MV-4-11 (cell line): ENCODE data around the gene PRKCQ.
"Not testable (repeated sequence)": the region's sequence is repeated elsewhere in the genome, so short reads cannot be mapped to it uniquely, and the experiment has no call there.

Experiments
- DNase-seq: peaks from one replicate; lab custom pipeline; 2025; lab: John Stamatoyannopoulos, UW

PRKCQ gene

GRCh38 chr10:6595499-6595898 lies 15.4 kb upstream of the PRKCQ start:
- no peak for DNase-seq

- no peak for DNase-seq
Observed at GRCh38 chr10:6593241-6593671, 13.2 kb upstream of the PRKCQ start.

- DNase-seq, result no peak
Observed at GRCh38 chr10:6592080-6592479, 12.0 kb upstream of the PRKCQ start.

GRCh38 chr10:6591668-6592067 lies 11.6 kb upstream of the PRKCQ start:
- no peak for DNase-seq

GRCh38 chr10:6590100-6590499 lies 10.0 kb upstream of the PRKCQ start:
- no peak for DNase-seq

GRCh38 chr10:6589287-6590094 lies 9.4 kb upstream of the PRKCQ start:
- no peak for DNase-seq

- no peak for DNase-seq
Observed at GRCh38 chr10:6588845-6589244, 8.8 kb upstream of the PRKCQ start.

- DNase-seq, result no peak
Observed at GRCh38 chr10:6588082-6588481, 8.0 kb upstream of the PRKCQ start.

- DNase-seq, result no peak
Observed at GRCh38 chr10:6586501-6586900, 6.4 kb upstream of the PRKCQ start.

GRCh38 chr10:6583447-6583846 lies 3.4 kb upstream of the PRKCQ start:
- no peak for DNase-seq

- not testable (repeated sequence) for DNase-seq
Observed at GRCh38 chr10:6582913-6583312, 2.8 kb upstream of the PRKCQ start.

GRCh38 chr10:6582298-6582697 lies 2.2 kb upstream of the PRKCQ start:
- no peak for DNase-seq

- no peak for DNase-seq
Observed at GRCh38 chr10:6581778-6582228, 1.7 kb upstream of the PRKCQ start.

- DNase-seq, result not testable (repeated sequence)
Observed at GRCh38 chr10:6581223-6581622, 1.1 kb upstream of the PRKCQ start.

- DNase-seq, result peak; percentile 47
Observed at GRCh38 chr10:6580279-6581029, 378 bp upstream of the PRKCQ start.

- DNase-seq, result no peak
Observed at GRCh38 chr10:6579183-6579903, 733 bp downstream of the PRKCQ start.

- no peak for DNase-seq
Observed at GRCh38 chr10:6578795-6579182, 1.3 kb downstream of the PRKCQ start.

GRCh38 chr10:6578251-6578771 lies 1.8 kb downstream of the PRKCQ start:
- no peak for DNase-seq

GRCh38 chr10:6576326-6576725 lies 3.8 kb downstream of the PRKCQ start:
- peak; percentile 13 for DNase-seq

GRCh38 chr10:6574664-6575176 lies 5.4 kb downstream of the PRKCQ start:
- no peak for DNase-seq

GRCh38 chr10:6570893-6571292 lies 9.2 kb downstream of the PRKCQ start:
- DNase-seq, result no peak

GRCh38 chr10:6569259-6569658 lies 10.8 kb downstream of the PRKCQ start:
- DNase-seq, result no peak
